HEK293T (cell line): ENCODE data around the gene CCDC80.

ENCODE experiments used
- ARNT ChIP-seq: fragments of 450-650 bp; IDR thresholded peaks from 2 replicates; pipeline ENCODE4 v1.6.1; 2017; ENCODE audit warnings: mild to moderate bottlenecking
- BHLHE40 ChIP-seq: fragments of 450-650 bp; IDR thresholded peaks from 2 replicates; pipeline ENCODE4 v1.6.1; 2016; ENCODE audit warnings: mild to moderate bottlenecking, moderate library complexity, borderline replicate concordance
- CTBP1 ChIP-seq: fragments of 450-650 bp; IDR thresholded peaks from 2 replicates; pipeline ENCODE4 v1.6.1; 2016; ENCODE audit warnings: borderline replicate concordance
- FOXA1 ChIP-seq: fragments of 450-650 bp; IDR thresholded peaks from 2 replicates; pipeline ENCODE4 v1.6.1; 2016; ENCODE audit warnings: mild to moderate bottlenecking
- FOXK2 ChIP-seq: fragments of 450-650 bp; IDR thresholded peaks from 2 replicates; pipeline ENCODE4 v1.6.1; 2016; ENCODE audit warnings: mild to moderate bottlenecking
- FOXM1 ChIP-seq: fragments of 450-650 bp; IDR thresholded peaks from 2 replicates; pipeline ENCODE4 v1.6.1; 2017; ENCODE audit warnings: mild to moderate bottlenecking, borderline replicate concordance
- NFRKB ChIP-seq: fragments of 450-650 bp; IDR thresholded peaks from 2 replicates; pipeline ENCODE4 v1.6.1; 2016; ENCODE audit warnings: mild to moderate bottlenecking, moderate library complexity
- SP1 ChIP-seq: fragments of 450-650 bp; IDR thresholded peaks from 2 replicates; pipeline ENCODE4 v1.6.1; 2017
- SUZ12 ChIP-seq: fragments of 450-650 bp; IDR thresholded peaks from 2 replicates; pipeline ENCODE4 v1.6.1; 2016; ENCODE audit warnings: mild to moderate bottlenecking
- TARDBP ChIP-seq: fragments of 450-650 bp; IDR thresholded peaks from 2 replicates; pipeline ENCODE4 v1.6.1; 2016

GRCh38 chr3:112688819-112689218 is 47.9 kb upstream of the CCDC80 start:
- TF ChIP-seq FOXA1 (no peak), ARNT (no peak), FOXM1 (no peak), TARDBP (no peak), CTBP1 (no peak), SUZ12 (no peak), FOXK2 (no peak), BHLHE40 (no peak), SP1 (no peak), NFRKB (no peak)
